Neural progenitor cell (in vitro differentiated cells): ENCODE measurements around the gene UGGT2. TPM values are rescaled to one million over a fixed set of nuclear protein-coding genes. Genes with fewer than 3 reads are reported as not detected.

ENCODE experiments used
- DNase-seq: peaks from one replicate; pipeline ENCODE4 v3.0.0-alpha.2; 2016; ENCODE audit warnings: low spot score
- H2AFZ ChIP-seq: fragments of 200-600 bp; sonication (generic); replicated peaks from 2 replicates; pipeline ENCODE4 v1.6.1; 2016; ENCODE audit warnings: antibody characterized with exemption
- H3F3A ChIP-seq: fragments of 200-600 bp; sonication (generic); 2 replicates; pipeline ENCODE4 v1.6.1; 2016; ENCODE audit warnings: antibody characterized with exemption, low read depth
- H3K27ac ChIP-seq: fragments of 200-600 bp; sonication (generic); 2 replicates; pipeline ENCODE4 v1.5.1; 2016; ENCODE audit warnings: mild to moderate bottlenecking
- H3K27me3 ChIP-seq: fragments of 200-600 bp; sonication (generic); 2 replicates; pipeline ENCODE4 v1.6.1; 2016; ENCODE audit warnings: mild to moderate bottlenecking, moderate library complexity
- H3K36me3 ChIP-seq: fragments of 200-600 bp; sonication (generic); 2 replicates; pipeline ENCODE4 v1.5.1; 2016
- H3K4me1 ChIP-seq: fragments of 200-600 bp; sonication (generic); 2 replicates; pipeline ENCODE4 v1.6.1; 2016; ENCODE audit warnings: mixed run types
- H3K4me2 ChIP-seq: fragments of 200-600 bp; sonication (generic); 2 replicates; pipeline ENCODE4 v1.6.1; 2016
- H3K4me3 ChIP-seq: fragments of 200-600 bp; sonication (generic); 2 replicates; pipeline ENCODE4 v1.5.1; 2016
- H3K79me2 ChIP-seq: fragments of 200-600 bp; sonication (generic); 2 replicates; pipeline ENCODE4 v1.6.1; 2016; ENCODE audit warnings: low read depth
- H3K9ac ChIP-seq: fragments of 200-600 bp; sonication (generic); 2 replicates; pipeline ENCODE4 v1.6.1; 2016
- H3K9me3 ChIP-seq: fragments of 200-600 bp; sonication (generic); 2 replicates; pipeline ENCODE4 v1.5.1; 2016; ENCODE audit warnings: low read depth
- H4K20me1 ChIP-seq: fragments of 200-600 bp; sonication (generic); 2 replicates; pipeline ENCODE4 v1.6.1; 2016; ENCODE audit warnings: low read depth
- H3K27ac Mint-ChIP-seq: 3 replicates; pipeline ENCODE4 v1.8.0; 2021; ENCODE audit warnings: mixed read lengths
- H3K27me3 Mint-ChIP-seq: 2 replicates; pipeline ENCODE4 v1.8.0; 2022; ENCODE audit warnings: low read depth, mild to moderate bottlenecking, inconsistent platforms, moderate library complexity, mixed read lengths; ENCODE audit not compliant: insufficient read depth
- H3K36me3 Mint-ChIP-seq: 3 replicates; pipeline ENCODE4 v1.8.0; 2021; ENCODE audit warnings: mixed read lengths
- H3K4me1 Mint-ChIP-seq: 3 replicates; pipeline ENCODE4 v1.8.0; 2021; ENCODE audit warnings: mixed read lengths
- H3K4me3 Mint-ChIP-seq: 3 replicates; pipeline ENCODE4 v1.8.0; 2021; ENCODE audit warnings: mild to moderate bottlenecking, moderate library complexity, mixed read lengths
- H3K9me3 Mint-ChIP-seq: 3 replicates; pipeline ENCODE4 v1.8.0; 2020; ENCODE audit warnings: mixed read lengths
- CTCF ChIP-seq: fragments of 200-600 bp; sonication (generic); IDR thresholded peaks from 2 replicates; pipeline ENCODE4 v1.5.1; 2017; ENCODE audit warnings: antibody characterized with exemption, mild to moderate bottlenecking
- EZH2 ChIP-seq: fragments of 200-600 bp; sonication (generic); IDR thresholded peaks from 2 replicates; pipeline ENCODE4 v1.6.1; 2017; ENCODE audit warnings: antibody characterized with exemption, mild to moderate bottlenecking, moderate library complexity
- EZH2phosphoT487 ChIP-seq: fragments of 200-600 bp; sonication (generic); IDR thresholded peaks from 2 replicates; pipeline ENCODE4 v1.6.1; 2017; ENCODE audit warnings: antibody characterized with exemption
- total RNA-seq: library from RNA; depleted of rRNA; stranded (reverse); fragments of >200 nt; gene quantifications from 2 replicates; pipeline ENCODE4 v1.2.3, GENCODE V29; 2015; ENCODE audit warnings: low replicate concordance

Gene UGGT2
- total RNA-seq, 1 donor from 2014 or later, result 70.4 TPM

DNA sequence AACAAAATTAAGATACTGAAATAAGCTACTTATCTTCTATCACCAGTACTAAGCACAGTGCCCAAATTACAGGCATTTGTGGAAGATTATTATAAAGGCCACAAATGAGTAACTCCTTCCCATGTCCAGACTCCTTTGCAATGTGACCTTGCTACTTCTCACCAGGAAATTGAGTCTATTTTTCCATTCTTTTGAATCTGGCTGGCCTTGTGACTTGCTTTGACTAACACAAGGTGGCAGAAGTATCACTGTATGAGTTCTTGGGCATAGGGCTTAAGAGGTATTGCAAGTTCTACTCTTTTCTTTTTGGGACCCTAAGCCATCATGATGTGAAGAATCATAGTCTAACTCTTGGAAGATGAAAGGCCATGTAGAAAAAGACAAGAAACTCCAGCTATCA, 49.9 kb downstream of the UGGT2 start:
- peaks cover 22% of the 10 kb centered on the region for H3K36me3 Mint-ChIP-seq
- no peak overlapping the region for H3K4me2 ChIP-seq
- H2AFZ ChIP-seq, result no peak overlapping the region
- no peak overlapping the region for H3K9ac ChIP-seq
- H3K4me3 Mint-ChIP-seq, result no peak overlapping the region
- TF ChIP-seq EZH2phosphoT487 (no peak), EZH2 (no peak), CTCF (no peak)
- H3K27me3 Mint-ChIP-seq, result no peaks in the 10 kb centered on the region
- no peaks in the 10 kb centered on the region for H3K4me1 Mint-ChIP-seq
- H3K79me2 ChIP-seq, result no peaks in the 10 kb centered on the region
- H3K36me3 ChIP-seq, result peaks cover 7% of the 10 kb centered on the region
- H3K9me3 Mint-ChIP-seq, result peaks cover 21% of the 10 kb centered on the region
- no peaks in the 10 kb centered on the region for H3K4me1 ChIP-seq
- H3K27ac Mint-ChIP-seq, result no peak overlapping the region
- DNase-seq, result no peak
- no peak overlapping the region for H3K4me3 ChIP-seq
- H4K20me1 ChIP-seq, result peaks cover 5% of the 10 kb centered on the region
- H3K27me3 ChIP-seq, result no peaks in the 10 kb centered on the region
- H3K27ac ChIP-seq, result no peak overlapping the region
- no peaks in the 10 kb centered on the region for H3F3A ChIP-seq
- no peaks in the 10 kb centered on the region for H3K9me3 ChIP-seq

DNA sequence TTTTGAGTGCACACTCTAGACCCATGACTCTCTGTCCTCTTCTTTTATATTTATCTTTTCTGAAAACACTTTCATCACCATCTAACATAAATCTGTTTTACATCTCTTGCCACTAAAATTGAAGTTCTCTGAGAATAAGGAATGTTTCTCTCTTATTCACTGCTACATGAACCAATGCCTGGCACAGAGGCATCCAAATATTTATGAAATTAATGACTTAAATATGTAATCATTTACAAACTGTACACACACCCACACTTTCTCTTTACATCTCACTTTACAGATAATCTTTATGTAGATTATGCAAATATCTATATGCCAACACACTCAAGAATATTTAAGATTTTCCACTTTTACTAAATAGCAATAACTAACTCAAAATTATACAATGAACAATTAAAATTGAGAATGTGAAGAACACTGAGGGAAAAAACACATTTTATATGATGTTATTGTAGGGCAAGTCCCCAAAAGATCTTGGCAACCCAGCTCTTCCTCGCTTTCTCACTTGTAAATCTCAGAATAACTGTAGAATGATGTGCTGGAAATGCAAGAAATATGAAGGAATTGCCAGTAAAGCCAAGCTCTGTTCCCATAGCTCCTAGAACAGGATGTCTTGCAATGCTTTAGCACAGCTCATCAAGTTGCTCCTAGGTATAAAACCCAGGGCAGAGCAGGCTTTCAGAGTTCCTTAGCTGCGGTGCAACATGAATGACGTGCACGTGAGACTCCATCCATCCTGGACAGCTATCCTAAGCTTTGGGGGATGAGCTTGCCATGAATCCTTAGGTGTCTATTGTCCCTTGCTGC, 50.7 kb downstream of the UGGT2 start:
- Histone ChIP-seq H3K27ac (no peak overlapping the region), H3F3A (no peaks in the 10 kb centered on the region), H3K79me2 (no peaks in the 10 kb centered on the region), H4K20me1 (peaks cover 8% of the 10 kb centered on the region), H2AFZ (no peak overlapping the region), H3K36me3 (peaks cover 2% of the 10 kb centered on the region), H3K4me3 (no peak overlapping the region), H3K27me3 (no peaks in the 10 kb centered on the region), H3K4me1 (no peaks in the 10 kb centered on the region), H3K9me3 (no peaks in the 10 kb centered on the region), H3K4me2 (no peak overlapping the region), H3K9ac (no peak overlapping the region)
- DNase-seq, result no peak
- no peaks in the 10 kb centered on the region for H3K27me3 Mint-ChIP-seq
- H3K36me3 Mint-ChIP-seq, result peaks cover 17% of the 10 kb centered on the region
- H3K4me1 Mint-ChIP-seq, result no peaks in the 10 kb centered on the region
- no peak for TF ChIP-seq EZH2phosphoT487
- no peak for TF ChIP-seq CTCF
- no peak for TF ChIP-seq EZH2
- peaks cover 16% of the 10 kb centered on the region for H3K9me3 Mint-ChIP-seq
- no peak overlapping the region for H3K4me3 Mint-ChIP-seq
- H3K27ac Mint-ChIP-seq, result no peak overlapping the region

GRCh38 chr13:96000069-96000468, 53.1 kb downstream of the UGGT2 start:
- H3K36me3 Mint-ChIP-seq, result peaks cover 4% of the 10 kb centered on the region
- H3K27me3 Mint-ChIP-seq, result no peaks in the 10 kb centered on the region
- H3K4me3 ChIP-seq, result no peak overlapping the region
- H3K4me3 Mint-ChIP-seq, result no peak overlapping the region
- DNase-seq, result no peak
- H3K9me3 Mint-ChIP-seq, result no peaks in the 10 kb centered on the region
- H3K27ac Mint-ChIP-seq, result no peak overlapping the region
- H3K4me2 ChIP-seq, result no peak overlapping the region
- no peaks in the 10 kb centered on the region for H3K9me3 ChIP-seq
- no peak overlapping the region for H3K9ac ChIP-seq
- peaks cover 8% of the 10 kb centered on the region for H4K20me1 ChIP-seq
- no peaks in the 10 kb centered on the region for H3F3A ChIP-seq
- H3K27ac ChIP-seq, result no peak overlapping the region
- no peaks in the 10 kb centered on the region for H3K36me3 ChIP-seq
- no peaks in the 10 kb centered on the region for H3K27me3 ChIP-seq
- no peaks in the 10 kb centered on the region for H3K79me2 ChIP-seq
- TF ChIP-seq CTCF (no peak), EZH2 (no peak), EZH2phosphoT487 (no peak)
- no peaks in the 10 kb centered on the region for H3K4me1 ChIP-seq
- H3K4me1 Mint-ChIP-seq, result no peaks in the 10 kb centered on the region
- no peak overlapping the region for H2AFZ ChIP-seq
